ENCODE measurements around the gene RPRM. TPM values are rescaled to one million over a fixed set of nuclear protein-coding genes. Genes with fewer than 3 reads are reported as not detected.

RPRM gene
- total RNA-seq, 1 experiment from 2014 or later, result 38.4 TPM

- no CpG with 5 or more reads among the region's 14 CpGs for WGBS (ENCODE audit: extremely low coverage, insufficient read length, low lambda C conversion rate)
- Histone ChIP-seq H4K20me1 (ENCODE audit: control insufficient read depth, insufficient read depth, insufficient read length) (no peaks in the 10 kb centered on the region), H3K9me3 (ENCODE audit: control insufficient read depth, low read depth, low read length) (no peaks in the 10 kb centered on the region), H4K91ac (ENCODE audit: insufficient read length, low read depth, low read length) (no peak overlapping the region), H2AFZ (ENCODE audit: low read length) (no peak overlapping the region), H3T11ph (ENCODE audit: low read length) (no peak overlapping the region), H4K8ac (replicated peaks; ENCODE audit: insufficient read length, low read depth, low read length) (no peak overlapping the region), H2AK5ac (ENCODE audit: insufficient read length, low read length) (no peak overlapping the region), H3K79me2 (ENCODE audit: insufficient read depth, low read length) (no peaks in the 10 kb centered on the region), H3K14ac (ENCODE audit: insufficient read depth, low read length) (0 out of 2 replicates have a peak overlapping the region, but pooled peaks have one; percentile 44), H3K79me1 (ENCODE audit: insufficient read depth, low read depth, low read length, poor library complexity, severe bottlenecking) (no peaks in the 10 kb centered on the region), H2BK20ac (ENCODE audit: low read depth, low read length, poor library complexity, severe bottlenecking) (no peak overlapping the region), H3K23ac (ENCODE audit: insufficient read length, low read depth, low read length) (no peak overlapping the region), H4K5ac (ENCODE audit: insufficient read length, low read depth, low read length) (no peak overlapping the region), H2BK12ac (ENCODE audit: insufficient read length, low read depth, low read length) (no peak overlapping the region), H3K4ac (ENCODE audit: low read depth, low read length) (no peak overlapping the region), H3K4me2 (ENCODE audit: insufficient read depth, insufficient read length, low read length) (no peak overlapping the region), H3K23me2 (ENCODE audit: insufficient read length, low read depth, low read length, poor library complexity, severe bottlenecking) (no peaks in the 10 kb centered on the region), H3K27me3 (ENCODE audit: insufficient read depth, low read length) (no peaks in the 10 kb centered on the region), H2BK120ac (ENCODE audit: low read depth, low read length, poor library complexity, severe bottlenecking) (no peak overlapping the region), H3K9ac (ENCODE audit: extremely low read depth, insufficient read length, low read length) (no peak overlapping the region), H3K27ac (ENCODE audit: insufficient read length, low read depth, low read length) (no peak overlapping the region), H2BK5ac (ENCODE audit: insufficient read length, low read length) (no peak overlapping the region), H3K56ac (ENCODE audit: insufficient read length, low read depth, low read length) (no peak overlapping the region), H3K18ac (ENCODE audit: insufficient read length, low read depth, low read length) (no peak overlapping the region), H2BK15ac (ENCODE audit: low read depth, low read length) (no peak overlapping the region), H3K4me1 (ENCODE audit: insufficient read depth, low read length) (no peaks in the 10 kb centered on the region; the same call in 1 of the 2 replicates)
- Mint-ChIP-seq H3K36me3 (ENCODE audit: insufficient read depth in 1 of 3, low read depth in 3 of 3) (no peaks in the 10 kb centered on the region), H3K27me3 (ENCODE audit: low read depth) (no peaks in the 10 kb centered on the region), H3K9me3 (no peaks in the 10 kb centered on the region; a peak in 1 of 5 replicates), H3K4me1 (peaks cover 4 to 25% of the 10 kb centered on the region in 2 experiments; a peak in 3 of 4 replicates), H3K27ac (peak overlapping the region in 1 of 3 experiments; percentile 48; a peak in 1 of 7 replicates), H3K4me3 (no peak overlapping the region)
- DNase-seq, result no peak
- TF ChIP-seq CTCF (conservative IDR thresholded peaks at IDR 0.05), result no peak
Observed at GRCh38 chr2:153497938-153498629, 19.5 kb upstream of the RPRM start.
